HCT116 (cell line): ENCODE data around the gene CCDC106.

Experiments
- CTCF ChIP-seq, 3 experiments: fragments of 200-600 bp in 1 of 3; sonication (generic) in 1 of 3; IDR thresholded peaks in 2 of 3; conservative IDR thresholded peaks in 1 of 3; 2 replicates each; pipeline ENCODE4 v1.5.1; 2012 to 2017; ENCODE audit warnings: low read depth in 2 of 3, low read length in 2 of 3, antibody characterized with exemption in 1 of 3, borderline replicate concordance in 1 of 3, control low read depth in 1 of 3, mild to moderate bottlenecking in 1 of 3, mixed read lengths in 1 of 3, mixed run types in 1 of 3, moderate library complexity in 1 of 3; ENCODE audit not compliant: insufficient read depth in 1 of 3
- EZH2 ChIP-seq: fragments of 200-600 bp; sonication (generic); IDR thresholded peaks from 2 replicates; pipeline ENCODE4 v1.6.1; 2017; ENCODE audit warnings: antibody characterized with exemption, mixed run types
- JUND ChIP-seq: IDR thresholded peaks from 2 replicates; pipeline ENCODE4 v1.6.1; 2012
- MAX ChIP-seq: IDR thresholded peaks from 2 replicates; pipeline ENCODE4 v1.6.1; 2012
- POLR2A ChIP-seq: IDR thresholded peaks from 2 replicates; pipeline ENCODE4 v1.7.0; 2011; ENCODE audit warnings: borderline replicate concordance; ENCODE audit not compliant: insufficient read depth, insufficient read length; ENCODE audit errors: extremely low read depth
- SIN3A ChIP-seq: IDR thresholded peaks from 2 replicates; pipeline ENCODE4 v1.6.1; 2012; ENCODE audit warnings: low read depth
- SP1 ChIP-seq: IDR thresholded peaks from 2 replicates; pipeline ENCODE4 v1.6.1; 2012; ENCODE audit warnings: low read depth

- no peak for TF ChIP-seq SP1
- TF ChIP-seq CTCF (IDR thresholded peaks at IDR 0.05 in 2 of 3, conservative IDR thresholded peaks at IDR 0.05 in 1 of 3; ENCODE audit: borderline replicate concordance in 1 of 3, insufficient read depth in 1 of 3, low read depth in 2 of 3, low read length in 2 of 3) = no peak
- no peak for TF ChIP-seq JUND
- TF ChIP-seq EZH2 = no peak
- no peak for TF ChIP-seq POLR2A
- no peak for TF ChIP-seq MAX
- no peak for TF ChIP-seq SIN3A
These were observed 50.2 kb downstream of the CCDC106 start for GRCh38 chr19:55698256-55698655.
